Esophagus squamous epithelium (tissue), 5 donors: ENCODE results near the gene RGS6. TPM values are rescaled to one million over a fixed set of nuclear protein-coding genes. Genes with fewer than 3 reads are reported as not detected.

Experiments used
- DNase-seq: peaks from one replicate; lab custom pipeline; 2025; lab: John Stamatoyannopoulos, UW
- H3K27ac ChIP-seq, 4 donors: fragments of 200-600 bp; sonication (generic); one replicate each; pipeline ENCODE4 v1.5.1; 2016 to 2019; ENCODE audit warnings: mild to moderate bottlenecking in 1 of 4
- H3K27me3 ChIP-seq, 4 donors: fragments of 200-600 bp; sonication (generic); 1 replicate in 3 of 4; 2 replicates in 1 of 4; pipeline versions ENCODE4 v1.5.1 to v1.6.0; 2017 to 2021; ENCODE audit warnings: antibody characterized with exemption in 1 of 4
- H3K36me3 ChIP-seq, 3 donors: fragments of 200-600 bp; sonication (generic); one replicate each; pipeline ENCODE4 v1.5.1; 2016 to 2019
- H3K4me1 ChIP-seq, 3 donors: fragments of 200-600 bp; sonication (generic); one replicate each; pipeline ENCODE4 v1.5.1; 2017 to 2019
- H3K4me3 ChIP-seq, 4 donors: fragments of 200-600 bp; sonication (generic); 1 replicate in 3 of 4; 2 replicates in 1 of 4; pipeline ENCODE4 v1.5.1; 2016 to 2019; ENCODE audit warnings: mild to moderate bottlenecking in 2 of 4, moderate library complexity in 1 of 4
- H3K9me3 ChIP-seq, 3 donors: fragments of 200-600 bp; sonication (generic); one replicate each; pipeline ENCODE4 v1.5.1; 2016 to 2019
- CTCF ChIP-seq, 6 experiments: fragments of 450-650 bp in 4 of 6; fragments of 200-600 bp in 2 of 6; sonication (generic) in 2 of 6; IDR thresholded peaks; one replicate each; pipeline ENCODE4 v1.5.1; 2016 to 2019; ENCODE audit warnings: antibody characterized with exemption in 6 of 6, mild to moderate bottlenecking in 4 of 6, moderate library complexity in 4 of 6
- POLR2A ChIP-seq, 4 donors: fragments of 450-650 bp; IDR thresholded peaks; one replicate each; pipeline ENCODE4 v1.6.1; 2017; ENCODE audit warnings: antibody characterized with exemption in 4 of 4, mild to moderate bottlenecking in 4 of 4, moderate library complexity in 3 of 4
- WGBS, 2 donors: methylation state at CpG; one replicate each; pipeline ENCODE4 v1.1.5; 2018; 5-methylcytosine and 5-hydroxymethylcytosine counted together
- intact Hi-C: fragments of 100-400 bp; cut with DNase I; formaldehyde crosslinking; loops from one replicate; pipeline ENCODE4 v1.15.0; 2022
- total RNA-seq, 4 donors: library from RNA; depleted of rRNA; stranded (reverse); fragments of >200 nt; gene quantifications; one replicate each; pipeline ENCODE4 v1.1.0, GENCODE V29; 2016
- donor health status: DM: yes; HTN: yes; CAD: no.

RGS6 gene
- total RNA-seq, 4 donors from 2014 or later = 0.06 to 0.76 (median 0.66) TPM; not detected in 1

- Histone ChIP-seq H3K27me3 (no peaks in the 10 kb centered on the region), H3K4me1 (no peaks in the 10 kb centered on the region), H3K36me3 (no peaks in the 10 kb centered on the region), H3K4me3 (no peak overlapping the region), H3K9me3 (no peaks in the 10 kb centered on the region), H3K27ac (no peak overlapping the region)
- DNase-seq = no peak
- 100% methylated on average over 1 of the region's 1 CpG for WGBS, 2 donors
- intact Hi-C loops = no loop called here
- no peak for TF ChIP-seq CTCF (IDR thresholded peaks at IDR 0.05)
- no peak for TF ChIP-seq POLR2A (IDR thresholded peaks at IDR 0.05)
Measured at GRCh38 chr14:72350215-72350614, 418.0 kb downstream of the RGS6 start.

GRCh38 chr14:72352012-72352411, 419.8 kb downstream of the RGS6 start:
- no peak overlapping the region for H3K4me3 ChIP-seq
- intact Hi-C loops = no loop called here
- H3K9me3 ChIP-seq = no peaks in the 10 kb centered on the region
- no peaks in the 10 kb centered on the region for H3K27me3 ChIP-seq
- H3K36me3 ChIP-seq = no peaks in the 10 kb centered on the region
- no peaks in the 10 kb centered on the region for H3K4me1 ChIP-seq
- DNase-seq = no peak
- H3K27ac ChIP-seq = no peak overlapping the region
- TF ChIP-seq POLR2A (IDR thresholded peaks at IDR 0.05) = no peak
- TF ChIP-seq CTCF (IDR thresholded peaks at IDR 0.05) = no peak
- WGBS, 2 donors = 45 to 90% methylated on average over 2 of the region's 2 CpGs

- intact Hi-C loops = no loop called here
- no peak overlapping the region for H3K27ac ChIP-seq
- 25 to 32% methylated on average over 2 to 3 of the region's 3 CpGs for WGBS, 2 donors
- TF ChIP-seq POLR2A (IDR thresholded peaks at IDR 0.05) (no peak), CTCF (IDR thresholded peaks at IDR 0.05) (no peak)
- no peaks in the 10 kb centered on the region for H3K27me3 ChIP-seq
- H3K36me3 ChIP-seq = no peaks in the 10 kb centered on the region
- H3K4me1 ChIP-seq = no peaks in the 10 kb centered on the region
- no peak for DNase-seq
- H3K4me3 ChIP-seq = no peak overlapping the region
- H3K9me3 ChIP-seq = no peaks in the 10 kb centered on the region
Measured at GRCh38 chr14:72366619-72367018, 434.4 kb downstream of the RGS6 start.

- no peak for DNase-seq
- TF ChIP-seq CTCF (IDR thresholded peaks at IDR 0.05) (no peak), POLR2A (IDR thresholded peaks at IDR 0.05) (no peak)
- no peaks in the 10 kb centered on the region for H3K27me3 ChIP-seq
- no peak overlapping the region for H3K27ac ChIP-seq
- no peaks in the 10 kb centered on the region for H3K4me1 ChIP-seq
- intact Hi-C loops = no loop called here
- no peaks in the 10 kb centered on the region for H3K9me3 ChIP-seq
- H3K36me3 ChIP-seq = no peaks in the 10 kb centered on the region
- H3K4me3 ChIP-seq = no peak overlapping the region
Measured at GRCh38 chr14:72369106-72369505, 436.9 kb downstream of the RGS6 start.

GRCh38 chr14:72377016-72377415, 444.8 kb downstream of the RGS6 start:
- TF ChIP-seq POLR2A (IDR thresholded peaks at IDR 0.05) (no peak), CTCF (IDR thresholded peaks at IDR 0.05) (no peak)
- WGBS, 2 donors = 50 to 54% methylated on average over 3 of the region's 3 CpGs
- no peaks in the 10 kb centered on the region for H3K4me1 ChIP-seq
- no peak for DNase-seq
- intact Hi-C loops = no loop called here
- no peak overlapping the region for H3K4me3 ChIP-seq
- no peaks in the 10 kb centered on the region for H3K36me3 ChIP-seq
- no peaks in the 10 kb centered on the region for H3K27me3 ChIP-seq
- H3K27ac ChIP-seq = no peak overlapping the region
- H3K9me3 ChIP-seq = peaks cover 0 to 3% (median 0%) of the 10 kb centered on the region in 3 donors
